ENCODE measurements around the gene FBL.

Gene FBL

GRCh38 chr19:39842693-39843435 lies 3.3 kb downstream of the FBL start:
- DNase-seq (ENCODE audit: low read depth in 2 of 2), result no peak

GRCh38 chr19:39841041-39841440 lies 5.1 kb downstream of the FBL start:
- DNase-seq (ENCODE audit: low read depth in 2 of 2), result no peak

GRCh38 chr19:39840492-39840891 lies 5.7 kb downstream of the FBL start:
- no peak for DNase-seq (ENCODE audit: low read depth in 2 of 2)

- DNase-seq (ENCODE audit: low read depth in 2 of 2), result no peak
These were observed 6.4 kb downstream of the FBL start for GRCh38 chr19:39839678-39840327.

GRCh38 chr19:39838569-39838968 lies 7.6 kb downstream of the FBL start:
- DNase-seq (ENCODE audit: low read depth in 2 of 2), result no peak

GRCh38 chr19:39837978-39838377 lies 8.2 kb downstream of the FBL start:
- DNase-seq (ENCODE audit: low read depth in 2 of 2), result no peak

- no peak for DNase-seq (ENCODE audit: low read depth in 2 of 2)
These were observed 11.8 kb downstream of the FBL start for GRCh38 chr19:39834287-39834841.

GRCh38 chr19:39833464-39834286 lies 12.5 kb downstream of the FBL start, which contains the start of gene DYRK1B:
DYRK1B (minus strand) TSS chr19:39834162; CDS start chr19:39831867, 2,295 bp downstream.
- DNase-seq (ENCODE audit: low read depth in 2 of 2), result peak; percentile 94 to 95

GRCh38 chr19:39833160-39833463 lies 13.1 kb downstream of the FBL start:
- no peak for DNase-seq (ENCODE audit: low read depth in 2 of 2)

- no peak for DNase-seq (ENCODE audit: low read depth in 2 of 2)
These were observed 13.7 kb downstream of the FBL start for GRCh38 chr19:39832341-39833083.

- DNase-seq (ENCODE audit: low read depth in 2 of 2), result no peak
These were observed 14.5 kb downstream of the FBL start for GRCh38 chr19:39831679-39832078.

- no peak for DNase-seq (ENCODE audit: low read depth in 2 of 2)
These were observed 15.3 kb downstream of the FBL start for GRCh38 chr19:39830847-39831246.

GRCh38 chr19:39830406-39830805 lies 15.8 kb downstream of the FBL start:
- no peak for DNase-seq (ENCODE audit: low read depth in 2 of 2)

- no peak for DNase-seq (ENCODE audit: low read depth in 2 of 2)
These were observed 16.4 kb downstream of the FBL start for GRCh38 chr19:39829702-39830275.

GRCh38 chr19:39828654-39829032 lies 17.5 kb downstream of the FBL start:
- DNase-seq (ENCODE audit: low read depth in 2 of 2), result no peak

GRCh38 chr19:39828015-39828653 lies 18.0 kb downstream of the FBL start:
- no peak for DNase-seq (ENCODE audit: low read depth in 2 of 2)

GRCh38 chr19:39827216-39827615 lies 19.0 kb downstream of the FBL start:
- no peak for DNase-seq (ENCODE audit: low read depth in 2 of 2)

GRCh38 chr19:39826311-39826945 lies 19.8 kb downstream of the FBL start:
- DNase-seq (ENCODE audit: low read depth in 2 of 2), result no peak

- no peak for DNase-seq (ENCODE audit: low read depth in 2 of 2)
These were observed 20.6 kb downstream of the FBL start for GRCh38 chr19:39825531-39826076.

GRCh38 chr19:39825093-39825463 lies 21.1 kb downstream of the FBL start:
- DNase-seq (ENCODE audit: low read depth in 2 of 2), result no peak
